Ovary (tissue), 3 donors: ENCODE results near the gene GALNT8.

Source experiments
- CTCF ChIP-seq, 3 donors: fragments of 450-650 bp in 2 of 3; fragments of 200-600 bp in 1 of 3; IDR thresholded peaks; one replicate each; pipeline versions ENCODE4 v1.5.1 to v1.8.0; 2016 to 2022; ENCODE audit warnings: antibody characterized with exemption in 3 of 3, mild to moderate bottlenecking in 1 of 3
- POLR2A ChIP-seq: fragments of 450-650 bp; IDR thresholded peaks from one replicate; pipeline ENCODE4 v1.6.1; 2017; ENCODE audit warnings: antibody characterized with exemption, mild to moderate bottlenecking, moderate library complexity
- donor health status: DM: no; HTN: no; CAD: no.

GRCh38 chr12:4742416-4742970, 22.3 kb downstream of the GALNT8 start:
- TF ChIP-seq CTCF (IDR thresholded peaks at IDR 0.05) (no peak), POLR2A (no peak)
